IPS-18c (cell line): ENCODE data around the gene MRGPRF.

ENCODE experiments used
- H3K4me3 ChIP-seq: 2 replicates; pipeline ENCODE4 v1.7.0; 2013; ENCODE audit warnings: low read depth, mild to moderate bottlenecking, low read length, moderate library complexity; ENCODE audit not compliant: insufficient read depth
- H3K9me3 ChIP-seq: one replicate; pipeline ENCODE4 v1.6.1; 2013; ENCODE audit warnings: mild to moderate bottlenecking, low read length, moderate library complexity; ENCODE audit not compliant: control insufficient read depth, insufficient read depth

Gene MRGPRF

DNA sequence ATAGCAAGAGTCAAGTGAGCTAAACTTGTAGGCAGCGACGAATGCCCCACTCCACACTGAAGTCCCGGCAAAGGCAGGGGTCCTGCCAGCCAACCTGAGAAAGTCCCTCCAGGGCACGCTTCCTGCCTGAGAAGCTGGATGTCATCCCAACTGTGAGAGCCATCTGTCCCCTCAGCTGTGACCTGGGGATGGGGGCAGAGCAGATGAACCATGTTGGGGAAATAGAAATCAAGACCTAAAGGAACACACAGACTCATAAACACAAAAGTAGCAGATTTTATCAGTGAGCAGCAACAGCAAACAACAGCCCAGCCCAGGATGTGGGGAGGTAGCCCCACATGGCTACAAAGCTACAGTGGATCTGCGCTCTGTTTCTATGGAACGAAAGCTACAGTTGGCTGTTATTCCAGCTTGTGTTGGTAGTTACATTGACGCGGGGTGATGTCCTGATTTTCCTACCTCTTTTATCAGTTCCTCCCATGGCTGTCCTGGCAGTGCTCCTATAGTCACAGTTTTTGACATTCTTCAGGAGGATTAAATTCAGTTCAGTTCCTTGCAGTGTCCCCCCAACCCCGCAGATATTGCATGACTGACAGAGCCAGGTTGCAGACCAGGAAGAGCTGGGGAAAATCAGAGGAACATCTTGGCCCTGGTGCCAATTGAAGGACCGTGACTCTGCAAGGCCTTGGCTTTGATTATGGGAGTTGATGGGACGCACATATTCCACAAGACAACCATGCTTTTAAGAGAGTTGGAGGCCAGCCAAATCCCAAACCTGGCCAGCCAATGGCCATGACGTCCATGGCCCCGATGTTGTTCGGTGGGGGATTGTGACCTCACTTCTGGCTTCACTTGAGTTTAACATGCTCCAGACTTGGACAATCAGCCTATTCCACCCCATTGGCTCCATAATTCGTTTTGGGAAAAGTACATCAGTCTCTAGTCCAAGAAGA lies 46.9 kb downstream of the MRGPRF start:
- Histone ChIP-seq H3K4me3 (no peak overlapping the region), H3K9me3 (no peaks in the 10 kb centered on the region)

DNA sequence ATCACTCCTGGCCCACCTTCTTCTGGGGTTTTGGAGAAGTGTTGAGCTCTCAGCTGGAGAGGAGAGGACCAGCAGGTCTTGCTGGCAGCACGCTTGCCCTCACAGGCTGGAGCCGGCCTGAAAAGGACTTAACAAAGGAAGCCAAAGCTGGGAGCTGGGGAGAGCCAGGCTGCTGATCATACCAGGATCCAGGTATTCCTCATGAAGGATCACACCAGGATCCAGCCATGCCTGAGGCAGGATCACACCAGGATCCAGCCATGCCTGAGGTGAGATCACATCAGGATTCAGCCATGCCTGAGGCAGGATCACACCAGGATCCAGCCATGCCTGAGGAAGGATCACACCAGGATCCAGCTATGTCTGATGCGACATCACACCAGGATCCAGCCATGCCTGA lies 49.3 kb downstream of the MRGPRF start:
- no peaks in the 10 kb centered on the region for H3K9me3 ChIP-seq
- no peak overlapping the region for H3K4me3 ChIP-seq

- Histone ChIP-seq H3K4me3 (no peak overlapping the region), H3K9me3 (no peaks in the 10 kb centered on the region)
Observed at GRCh38 chr11:68962527-68963250, 50.4 kb downstream of the MRGPRF start.

GRCh38 chr11:68961245-68961644 lies 51.8 kb downstream of the MRGPRF start:
- Histone ChIP-seq H3K9me3 (no peaks in the 10 kb centered on the region), H3K4me3 (no peak overlapping the region)

- Histone ChIP-seq H3K4me3 (no peak overlapping the region), H3K9me3 (no peaks in the 10 kb centered on the region)
Observed at GRCh38 chr11:68960294-68961071, 52.6 kb downstream of the MRGPRF start.

DNA sequence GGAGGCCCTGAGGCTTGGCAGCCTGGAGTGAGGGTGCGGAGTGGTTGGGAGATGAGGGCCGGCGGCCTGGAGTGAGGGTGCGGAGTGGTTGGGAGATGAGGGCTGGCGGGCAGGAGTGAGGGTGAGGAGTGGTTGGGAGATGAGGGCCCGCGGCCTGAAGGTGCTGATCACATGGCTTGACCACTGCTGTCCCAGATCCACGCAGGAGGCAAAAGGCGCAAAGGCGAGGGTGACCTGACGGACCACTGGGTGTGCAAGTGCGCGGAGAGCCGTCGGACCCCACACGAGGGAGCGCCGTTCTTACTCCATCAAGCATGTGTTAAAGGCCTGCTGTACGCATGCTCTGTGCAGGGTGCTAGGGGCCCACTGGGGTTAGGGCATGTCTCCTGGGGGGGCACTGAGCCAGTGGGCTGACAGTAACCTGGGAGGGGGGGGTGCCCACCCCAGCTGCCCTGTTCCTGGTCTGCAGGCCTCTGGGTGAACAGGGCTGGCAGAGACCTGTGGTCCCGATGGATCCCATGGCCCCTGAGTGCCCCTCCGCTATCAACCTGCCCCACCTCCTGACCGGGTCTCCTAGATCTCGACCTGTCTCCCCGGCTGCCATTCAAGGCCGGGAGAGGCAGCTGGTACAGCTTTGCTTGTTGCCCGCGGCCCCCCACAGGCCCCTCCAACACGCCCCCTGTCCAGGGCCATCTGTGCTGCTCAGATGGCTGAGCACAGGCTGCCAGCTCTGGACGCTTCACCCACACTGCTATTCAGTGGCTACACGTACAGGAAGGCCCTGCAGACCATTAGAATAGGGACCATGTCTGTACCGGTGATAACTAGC lies 53.4 kb downstream of the MRGPRF start:
- Histone ChIP-seq H3K9me3 (no peaks in the 10 kb centered on the region), H3K4me3 (no peak overlapping the region)

DNA sequence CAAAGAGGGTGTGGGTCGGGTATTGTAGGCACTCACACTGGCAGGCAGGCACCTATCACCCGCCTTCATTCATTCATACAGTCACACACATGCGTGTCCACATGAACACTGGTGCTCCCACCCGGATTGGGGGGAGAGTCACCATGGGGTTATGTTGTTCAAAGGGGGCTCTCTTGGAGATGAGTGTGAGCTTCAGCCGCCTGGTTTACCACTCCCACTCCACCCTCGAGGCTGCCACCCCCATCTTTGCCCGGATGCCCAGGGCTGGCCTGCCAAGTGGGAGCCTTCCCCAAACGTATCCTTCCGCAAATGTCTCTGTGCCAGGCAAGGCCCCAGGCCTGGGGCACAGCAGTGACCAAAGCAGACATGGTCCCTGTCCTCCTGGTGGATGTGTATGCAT lies 54.8 kb downstream of the MRGPRF start:
- H3K9me3 ChIP-seq, result no peaks in the 10 kb centered on the region
- H3K4me3 ChIP-seq, result no peak overlapping the region

- H3K9me3 ChIP-seq, result no peaks in the 10 kb centered on the region
- H3K4me3 ChIP-seq, result no peak overlapping the region
Observed at GRCh38 chr11:68956547-68957254, 56.3 kb downstream of the MRGPRF start.

DNA sequence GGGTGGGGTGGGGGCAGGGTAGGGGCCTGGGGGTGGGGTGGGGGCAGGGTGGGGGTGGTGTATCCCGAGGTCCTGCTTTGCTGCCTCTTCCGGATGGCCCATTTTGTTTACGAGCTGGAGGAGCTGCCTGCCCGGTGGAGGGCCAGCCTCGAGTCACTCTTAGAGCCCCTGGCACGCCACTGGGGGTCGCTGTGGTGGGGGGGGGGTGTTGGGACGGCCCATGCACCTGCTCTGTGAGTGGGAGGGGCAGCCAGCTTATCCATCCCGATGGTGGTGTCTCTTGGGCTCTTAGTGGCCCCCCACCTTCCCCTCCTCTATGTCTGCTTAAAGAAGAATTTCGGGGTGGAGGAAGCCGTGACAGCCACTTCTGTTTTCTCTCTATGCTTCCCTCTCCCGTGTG lies 56.9 kb downstream of the MRGPRF start:
- Histone ChIP-seq H3K9me3 (no peaks in the 10 kb centered on the region), H3K4me3 (no peak overlapping the region)

DNA sequence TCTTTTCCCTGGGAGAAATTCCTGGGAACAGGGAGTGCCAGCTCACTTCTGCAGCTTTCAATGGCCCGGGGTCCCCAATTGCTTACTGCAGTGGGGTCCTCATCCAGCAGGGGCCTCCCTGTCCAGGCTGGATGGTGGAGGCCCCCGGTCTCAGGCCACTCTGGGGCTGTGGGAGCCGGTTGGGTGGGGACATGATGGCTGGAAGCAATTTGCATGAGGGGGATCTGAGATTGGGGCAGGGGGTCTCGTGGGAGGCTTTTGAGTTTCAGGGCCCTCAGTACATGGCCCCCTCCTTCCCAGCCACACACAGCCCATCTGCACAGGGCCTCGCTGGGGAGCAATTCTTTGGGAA lies 57.5 kb downstream of the MRGPRF start:
- Histone ChIP-seq H3K9me3 (no peaks in the 10 kb centered on the region), H3K4me3 (no peak overlapping the region)

DNA sequence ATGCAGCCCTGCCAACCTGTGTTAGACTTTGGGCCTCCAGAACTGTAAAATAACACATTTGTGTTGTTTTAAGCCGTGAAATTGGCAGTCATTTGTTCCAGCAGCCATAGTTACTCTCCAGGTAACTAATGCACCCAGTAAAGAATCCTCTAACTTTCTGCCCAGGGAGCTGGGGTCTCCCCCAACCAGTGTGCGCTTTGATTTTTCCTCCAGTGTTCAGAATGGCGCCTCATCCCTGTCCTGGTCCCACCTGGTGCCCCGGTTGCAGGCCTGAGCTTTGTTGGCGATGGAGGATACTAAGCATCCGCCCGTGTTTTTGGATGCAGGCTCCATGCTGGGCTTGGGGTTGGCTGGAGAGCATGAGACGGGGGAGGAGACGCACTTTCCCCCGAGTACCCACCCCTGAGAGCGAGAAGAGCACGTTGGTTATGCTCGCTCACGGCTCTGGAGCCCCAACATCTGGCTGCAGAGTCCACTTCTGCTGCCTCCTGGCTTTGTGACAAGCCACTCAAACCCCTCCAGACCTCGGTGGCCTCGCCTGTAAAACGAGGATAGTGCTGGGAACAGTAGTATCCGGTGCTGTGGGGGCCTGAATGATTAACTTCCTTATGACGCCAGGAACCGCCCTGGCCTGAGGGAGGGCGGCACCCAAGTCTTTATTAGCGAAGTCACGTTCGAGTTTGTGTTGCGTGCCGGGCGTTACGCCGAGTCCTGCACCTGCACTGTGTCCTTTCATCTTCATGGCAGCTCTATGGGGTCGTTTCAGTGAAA lies 58.0 kb downstream of the MRGPRF start:
- no peak overlapping the region for H3K4me3 ChIP-seq
- H3K9me3 ChIP-seq, result no peaks in the 10 kb centered on the region
